ENCODE data around the gene LRRN2. TPM values are rescaled to one million over a fixed set of nuclear protein-coding genes. Genes with fewer than 3 reads are reported as not detected.

LRRN2 gene
- total and polyA plus RNA-seq, 9 of the 15 experiments (the other 6 are each of a cell fraction or from before 2014, with no cell fraction given): 0.05 TPM; not detected in 8

DNA sequence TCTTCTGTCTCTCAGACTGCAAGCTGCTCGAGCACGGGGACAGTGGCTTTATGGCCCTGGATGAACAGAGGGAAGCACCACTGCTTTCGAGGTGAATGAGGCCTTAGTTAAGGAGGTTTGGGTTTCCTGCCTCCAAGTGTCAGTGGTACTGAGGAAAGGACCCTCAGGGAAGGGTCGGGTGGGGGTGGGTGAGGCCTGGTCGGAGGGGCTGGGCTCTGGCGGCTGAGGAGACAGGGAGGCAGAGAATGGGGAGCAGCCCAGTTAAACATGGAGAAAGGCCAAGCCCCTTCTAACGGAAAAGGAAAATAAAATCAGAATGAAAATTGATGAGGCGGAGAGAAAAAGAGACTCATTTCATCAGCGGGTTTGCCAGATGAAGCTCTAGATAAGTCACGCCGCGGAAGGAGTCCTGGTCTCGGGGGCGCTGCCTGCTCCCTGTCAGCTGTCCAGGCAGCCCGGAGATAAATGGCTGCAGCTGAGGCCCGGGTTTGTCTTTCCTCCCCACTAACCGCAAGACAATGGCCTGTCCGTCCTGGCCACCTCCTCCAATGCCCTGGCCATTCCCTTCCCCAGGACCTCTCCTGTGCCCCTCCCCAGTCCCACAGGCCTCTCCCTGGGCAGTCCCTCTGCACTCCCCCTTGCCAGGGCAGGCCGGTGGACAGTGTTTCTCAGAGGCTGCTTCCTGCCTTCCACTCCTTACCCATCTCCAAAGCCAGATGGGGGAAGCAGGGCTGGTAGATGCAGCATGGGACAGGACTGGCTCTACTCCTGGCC lies 55.2 kb downstream of the LRRN2 start (continued):
- TF ChIP-seq, protein P1, sequence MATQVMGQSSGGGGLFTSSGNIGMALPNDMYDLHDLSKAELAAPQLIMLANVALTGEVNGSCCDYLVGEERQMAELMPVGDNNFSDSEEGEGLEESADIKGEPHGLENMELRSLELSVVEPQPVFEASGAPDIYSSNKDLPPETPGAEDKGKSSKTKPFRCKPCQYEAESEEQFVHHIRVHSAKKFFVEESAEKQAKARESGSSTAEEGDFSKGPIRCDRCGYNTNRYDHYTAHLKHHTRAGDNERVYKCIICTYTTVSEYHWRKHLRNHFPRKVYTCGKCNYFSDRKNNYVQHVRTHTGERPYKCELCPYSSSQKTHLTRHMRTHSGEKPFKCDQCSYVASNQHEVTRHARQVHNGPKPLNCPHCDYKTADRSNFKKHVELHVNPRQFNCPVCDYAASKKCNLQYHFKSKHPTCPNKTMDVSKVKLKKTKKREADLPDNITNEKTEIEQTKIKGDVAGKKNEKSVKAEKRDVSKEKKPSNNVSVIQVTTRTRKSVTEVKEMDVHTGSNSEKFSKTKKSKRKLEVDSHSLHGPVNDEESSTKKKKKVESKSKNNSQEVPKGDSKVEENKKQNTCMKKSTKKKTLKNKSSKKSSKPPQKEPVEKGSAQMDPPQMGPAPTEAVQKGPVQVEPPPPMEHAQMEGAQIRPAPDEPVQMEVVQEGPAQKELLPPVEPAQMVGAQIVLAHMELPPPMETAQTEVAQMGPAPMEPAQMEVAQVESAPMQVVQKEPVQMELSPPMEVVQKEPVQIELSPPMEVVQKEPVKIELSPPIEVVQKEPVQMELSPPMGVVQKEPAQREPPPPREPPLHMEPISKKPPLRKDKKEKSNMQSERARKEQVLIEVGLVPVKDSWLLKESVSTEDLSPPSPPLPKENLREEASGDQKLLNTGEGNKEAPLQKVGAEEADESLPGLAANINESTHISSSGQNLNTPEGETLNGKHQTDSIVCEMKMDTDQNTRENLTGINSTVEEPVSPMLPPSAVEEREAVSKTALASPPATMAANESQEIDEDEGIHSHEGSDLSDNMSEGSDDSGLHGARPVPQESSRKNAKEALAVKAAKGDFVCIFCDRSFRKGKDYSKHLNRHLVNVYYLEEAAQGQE (IDR thresholded peaks at IDR 0.05; ENCODE audit: borderline replicate concordance): peak; percentile 34; the same call in 1 of the 2 replicates
- TF ChIP-seq, protein P1 (CRISPR knock-in tag; IDR thresholded peaks at IDR 0.05; ENCODE audit: low read depth): peak; percentile 66; the same call in 1 of the 2 replicates
- TF ChIP-seq L3MBTL2 (IDR thresholded peaks at IDR 0.05) (peak; percentile 37; the same call in 1 of the 2 replicates), ZNF354B (CRISPR knock-in tag; IDR thresholded peaks at IDR 0.05) (no peak), ZNF253 (CRISPR knock-in tag; conservative IDR thresholded peaks at IDR 0.05) (no peak), SP1 (CRISPR knock-in tag; IDR thresholded peaks at IDR 0.05) (no peak), STAT5B (CRISPR knock-in tag; IDR thresholded peaks at IDR 0.05) (no peak), JUND (IDR thresholded peaks at IDR 0.05; ENCODE audit: borderline replicate concordance, low read depth, low read length) (peak; percentile 63), JUND (tag; IDR thresholded peaks at IDR 0.05; ENCODE audit: borderline replicate concordance, low read depth, low read length) (peak; percentile 59; the same call in 1 of the 3 replicates), ZNF263 (CRISPR knock-in tag; IDR thresholded peaks at IDR 0.05; ENCODE audit: borderline replicate concordance) (no peak), BHLHE40 (IDR thresholded peaks at IDR 0.05; ENCODE audit: low read length) (peak; percentile 65), GTF2F1 (IDR thresholded peaks at IDR 0.05; ENCODE audit: low read depth, low read length) (no peak), ZNF785 (CRISPR knock-in tag; IDR thresholded peaks at IDR 0.05) (no peak), HLTF (IDR thresholded peaks at IDR 0.05) (no peak)
- TF ChIP-seq, protein P2, sequence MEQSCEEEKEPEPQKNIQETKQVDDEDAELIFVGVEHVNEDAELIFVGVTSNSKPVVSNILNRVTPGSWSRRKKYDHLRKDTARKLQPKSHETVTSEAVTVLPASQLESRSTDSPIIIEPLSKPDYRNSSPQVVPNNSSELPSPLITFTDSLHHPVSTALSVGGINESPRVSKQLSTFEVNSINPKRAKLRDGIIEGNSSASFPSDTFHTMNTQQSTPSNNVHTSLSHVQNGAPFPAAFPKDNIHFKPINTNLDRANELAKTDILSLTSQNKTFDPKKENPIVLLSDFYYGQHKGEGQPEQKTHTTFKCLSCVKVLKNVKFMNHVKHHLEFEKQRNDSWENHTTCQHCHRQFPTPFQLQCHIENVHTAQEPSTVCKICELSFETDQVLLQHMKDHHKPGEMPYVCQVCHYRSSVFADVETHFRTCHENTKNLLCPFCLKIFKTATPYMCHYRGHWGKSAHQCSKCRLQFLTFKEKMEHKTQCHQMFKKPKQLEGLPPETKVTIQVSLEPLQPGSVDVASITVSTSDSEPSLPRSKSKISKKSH (CRISPR knock-in tag; IDR thresholded peaks at IDR 0.05): no peak
- TF ChIP-seq, protein P3, sequence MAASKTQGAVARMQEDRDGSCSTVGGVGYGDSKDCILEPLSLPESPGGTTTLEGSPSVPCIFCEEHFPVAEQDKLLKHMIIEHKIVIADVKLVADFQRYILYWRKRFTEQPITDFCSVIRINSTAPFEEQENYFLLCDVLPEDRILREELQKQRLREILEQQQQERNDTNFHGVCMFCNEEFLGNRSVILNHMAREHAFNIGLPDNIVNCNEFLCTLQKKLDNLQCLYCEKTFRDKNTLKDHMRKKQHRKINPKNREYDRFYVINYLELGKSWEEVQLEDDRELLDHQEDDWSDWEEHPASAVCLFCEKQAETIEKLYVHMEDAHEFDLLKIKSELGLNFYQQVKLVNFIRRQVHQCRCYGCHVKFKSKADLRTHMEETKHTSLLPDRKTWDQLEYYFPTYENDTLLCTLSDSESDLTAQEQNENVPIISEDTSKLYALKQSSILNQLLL (CRISPR knock-in tag; IDR thresholded peaks at IDR 0.05; ENCODE audit: borderline replicate concordance): no peak

Measured in K562 (cell line).